ENCODE results near the gene RTP2. TPM values are rescaled to one million over a fixed set of nuclear protein-coding genes. Genes with fewer than 3 reads are reported as not detected.

RTP2 gene
- total RNA-seq, 2 donors from 2014 or later = not detected

DNA sequence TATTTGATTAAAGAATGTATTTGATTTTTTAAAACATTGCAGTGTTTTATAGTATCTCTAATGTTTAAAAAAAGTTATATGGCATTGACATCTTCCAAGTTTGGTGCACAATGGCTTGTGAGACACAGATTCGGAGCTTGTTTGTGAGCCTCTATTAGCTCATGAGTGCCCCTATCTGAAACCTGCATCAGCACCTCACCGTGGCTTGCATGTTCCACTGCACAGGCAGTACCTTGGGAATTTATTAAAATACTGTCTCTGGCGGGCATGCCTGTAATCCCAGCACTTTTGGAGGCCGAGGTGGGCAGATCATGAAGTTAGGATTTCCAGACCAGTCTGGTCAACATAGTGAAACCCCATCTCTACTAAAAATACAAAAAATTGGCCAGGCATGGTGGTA is 6.8 kb upstream of the RTP2 start:
- no peak for ATAC-seq (ENCODE audit: insufficient number of reproducible peaks, low FRiP score, low read depth)
- TF ChIP-seq, protein P1, sequence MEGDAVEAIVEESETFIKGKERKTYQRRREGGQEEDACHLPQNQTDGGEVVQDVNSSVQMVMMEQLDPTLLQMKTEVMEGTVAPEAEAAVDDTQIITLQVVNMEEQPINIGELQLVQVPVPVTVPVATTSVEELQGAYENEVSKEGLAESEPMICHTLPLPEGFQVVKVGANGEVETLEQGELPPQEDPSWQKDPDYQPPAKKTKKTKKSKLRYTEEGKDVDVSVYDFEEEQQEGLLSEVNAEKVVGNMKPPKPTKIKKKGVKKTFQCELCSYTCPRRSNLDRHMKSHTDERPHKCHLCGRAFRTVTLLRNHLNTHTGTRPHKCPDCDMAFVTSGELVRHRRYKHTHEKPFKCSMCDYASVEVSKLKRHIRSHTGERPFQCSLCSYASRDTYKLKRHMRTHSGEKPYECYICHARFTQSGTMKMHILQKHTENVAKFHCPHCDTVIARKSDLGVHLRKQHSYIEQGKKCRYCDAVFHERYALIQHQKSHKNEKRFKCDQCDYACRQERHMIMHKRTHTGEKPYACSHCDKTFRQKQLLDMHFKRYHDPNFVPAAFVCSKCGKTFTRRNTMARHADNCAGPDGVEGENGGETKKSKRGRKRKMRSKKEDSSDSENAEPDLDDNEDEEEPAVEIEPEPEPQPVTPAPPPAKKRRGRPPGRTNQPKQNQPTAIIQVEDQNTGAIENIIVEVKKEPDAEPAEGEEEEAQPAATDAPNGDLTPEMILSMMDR (IDR thresholded peaks at IDR 0.05) = no peak

DNA sequence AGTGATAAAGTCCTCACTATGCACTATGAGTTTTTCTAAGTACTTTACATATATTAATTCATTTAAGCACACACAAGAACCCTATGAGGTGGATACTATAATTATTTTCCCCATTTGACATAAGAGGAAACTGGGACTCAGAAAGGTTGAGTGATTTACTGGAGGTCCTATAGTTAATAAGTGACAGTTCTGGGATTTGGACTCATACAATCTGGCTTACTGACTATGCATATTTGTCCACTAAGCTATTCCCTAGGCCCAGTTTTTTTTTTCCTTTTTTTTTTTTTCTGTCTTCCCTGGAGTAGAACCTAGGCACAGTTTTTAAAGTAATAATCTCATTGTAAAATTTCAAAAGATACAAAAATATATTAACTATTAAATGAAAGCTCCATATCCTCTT is 6.3 kb upstream of the RTP2 start:
- H3K27me3 ChIP-seq (replicated peaks; ENCODE audit: insufficient read depth) = no peaks in the 10 kb centered on the region
- H3K36me3 ChIP-seq = no peaks in the 10 kb centered on the region
- TF ChIP-seq, protein P1 (IDR thresholded peaks at IDR 0.05) = no peak
- ATAC-seq (ENCODE audit: insufficient number of reproducible peaks, low FRiP score, low read depth) (no peak), DNase-seq (ENCODE audit: low spot score) (no peak)
- H3K4me1 ChIP-seq (ENCODE audit: control insufficient read depth in 1 of 2, low read depth in 2 of 2) = no peaks in the 10 kb centered on the region
- H3K9me3 ChIP-seq = no peaks in the 10 kb centered on the region
- no peak overlapping the region for H3K27ac ChIP-seq
- H3K4me3 ChIP-seq = no peak overlapping the region

More for the DNA sequence above, 6.8 kb upstream of the RTP2 start:
- H3K36me3 ChIP-seq = no peaks in the 10 kb centered on the region
- no peaks in the 10 kb centered on the region for H3K27me3 ChIP-seq (replicated peaks; ENCODE audit: insufficient read depth)
- no peak overlapping the region for H3K27ac ChIP-seq
- no peaks in the 10 kb centered on the region for H3K4me1 ChIP-seq (ENCODE audit: control insufficient read depth in 1 of 2, low read depth in 2 of 2)
- no peak overlapping the region for H3K4me3 ChIP-seq
- DNase-seq (ENCODE audit: low spot score) = no peak
- H3K9me3 ChIP-seq = no peaks in the 10 kb centered on the region

DNA sequence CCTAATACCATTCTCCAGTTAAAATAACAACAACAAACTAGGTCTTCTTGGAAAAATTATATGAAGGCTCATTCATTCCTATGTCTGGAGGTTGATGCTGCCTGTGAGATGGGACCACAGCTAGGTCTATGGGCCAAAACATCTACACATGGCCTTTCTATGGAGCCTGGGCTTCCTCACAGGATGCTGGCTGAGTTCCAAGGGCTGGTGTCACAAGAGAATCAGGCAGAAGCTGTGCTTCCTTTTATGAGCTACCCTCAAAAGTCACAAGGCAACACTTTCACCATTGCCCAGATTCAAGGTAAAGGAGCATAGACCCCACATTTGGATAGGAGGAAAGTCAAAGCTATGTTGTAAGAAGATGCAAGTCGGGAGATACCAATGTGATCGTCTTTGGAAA is 4.6 kb upstream of the RTP2 start:
- no peaks in the 10 kb centered on the region for H3K36me3 ChIP-seq
- no peak for ATAC-seq (ENCODE audit: insufficient number of reproducible peaks, low FRiP score, low read depth)
- TF ChIP-seq, protein P1 (IDR thresholded peaks at IDR 0.05) = no peak
- no peak overlapping the region for H3K27ac ChIP-seq
- DNase-seq (ENCODE audit: low spot score) = no peak
- no peaks in the 10 kb centered on the region for H3K9me3 ChIP-seq
- no peak overlapping the region for H3K4me3 ChIP-seq
- no peaks in the 10 kb centered on the region for H3K4me1 ChIP-seq (ENCODE audit: control insufficient read depth in 1 of 2, low read depth in 2 of 2)
- H3K27me3 ChIP-seq (replicated peaks; ENCODE audit: insufficient read depth) = no peaks in the 10 kb centered on the region

DNA sequence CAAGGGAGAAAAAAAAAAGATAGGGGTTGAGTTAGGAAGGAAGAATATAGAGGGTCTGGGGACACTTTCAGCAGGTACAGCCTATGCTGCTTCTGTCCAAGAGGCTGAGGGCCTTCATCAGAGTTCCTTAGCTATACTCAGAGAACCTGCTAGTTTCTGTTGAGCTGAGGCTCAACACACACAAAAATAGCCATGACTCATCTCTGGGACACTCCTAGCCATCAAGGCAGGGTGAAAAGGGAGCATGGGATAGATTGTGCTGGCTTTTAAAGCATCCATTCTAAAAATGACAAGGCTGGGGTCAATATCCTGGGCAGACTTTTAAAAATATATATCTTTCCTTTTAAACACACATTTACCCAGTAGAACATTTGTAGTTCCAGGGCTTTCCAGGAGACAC is 2.8 kb upstream of the RTP2 start:
- no peaks in the 10 kb centered on the region for H3K4me1 ChIP-seq (ENCODE audit: control insufficient read depth in 1 of 2, low read depth in 2 of 2)
- no peaks in the 10 kb centered on the region for H3K36me3 ChIP-seq
- ATAC-seq (ENCODE audit: insufficient number of reproducible peaks, low FRiP score, low read depth) (no peak), DNase-seq (ENCODE audit: low spot score) (no peak)
- no peak overlapping the region for H3K4me3 ChIP-seq
- no peaks in the 10 kb centered on the region for H3K27me3 ChIP-seq (replicated peaks; ENCODE audit: insufficient read depth)
- H3K27ac ChIP-seq = no peak overlapping the region
- no peaks in the 10 kb centered on the region for H3K9me3 ChIP-seq
- TF ChIP-seq, protein P1 (IDR thresholded peaks at IDR 0.05) = no peak

DNA sequence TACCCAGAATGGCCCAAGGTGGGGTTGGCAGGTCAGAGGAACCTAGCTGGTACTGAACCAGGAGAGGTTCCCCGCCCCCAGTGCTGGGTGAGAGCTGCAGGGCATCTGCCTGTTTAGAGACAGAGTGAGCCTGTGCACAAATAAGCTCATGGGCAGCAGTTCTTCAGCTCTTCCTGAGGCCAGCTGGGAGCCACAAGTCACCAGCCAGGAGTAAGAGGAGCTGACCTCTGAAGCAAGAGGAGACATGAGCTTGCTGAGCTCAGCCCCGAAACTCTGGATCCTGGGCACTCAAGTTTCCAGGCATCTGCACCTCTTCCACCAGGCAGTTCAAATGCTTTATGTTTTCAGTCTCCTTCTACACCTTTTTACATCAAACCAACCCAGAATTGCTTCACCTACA is 2.1 kb downstream of the RTP2 start:
- ATAC-seq (ENCODE audit: insufficient number of reproducible peaks, low FRiP score, low read depth) (no peak), DNase-seq (ENCODE audit: low spot score) (no peak)
- no peaks in the 10 kb centered on the region for H3K36me3 ChIP-seq
- H3K9me3 ChIP-seq = no peaks in the 10 kb centered on the region
- H3K27ac ChIP-seq = no peak overlapping the region
- no peaks in the 10 kb centered on the region for H3K4me1 ChIP-seq (ENCODE audit: control insufficient read depth in 1 of 2, low read depth in 2 of 2)
- TF ChIP-seq, protein P1 (IDR thresholded peaks at IDR 0.05) = no peak
- no peaks in the 10 kb centered on the region for H3K27me3 ChIP-seq (replicated peaks; ENCODE audit: insufficient read depth)
- no peak overlapping the region for H3K4me3 ChIP-seq
